IMR-90 (cell line): ENCODE data around the gene MNAT1. TPM values are rescaled to one million over a fixed set of nuclear protein-coding genes. Genes with fewer than 3 reads are reported as not detected.

ENCODE experiments used
- ATAC-seq: fragments of 200-7000 bp; cut with Tn5 transposase; 2 replicates; pipeline ENCODE4 v1.9.1; 2020; ENCODE audit warnings: low read depth, mild to moderate bottlenecking, moderate library complexity
- BruUV-seq: library from RNA; stranded (reverse); fragments of 400-500 nt; replicated peaks from 2 replicates; lab custom pipeline; 2021; lab: Mats Ljungman, UMichigan
- CTCF ChIA-PET: fragments of 300-600 bp; formaldehyde crosslinking; extraction: SDS; loops from one replicate; lab custom pipeline; 2021; ENCODE audit warnings: antibody characterized with exemption; lab: Yijun Ruan, JAX
- POLR2A ChIA-PET: fragments of 300-600 bp; sonication (Branson Sonifier 250); formaldehyde crosslinking; loops from one replicate; lab custom pipeline; 2022; ENCODE audit warnings: antibody characterized with exemption; ENCODE audit not compliant: unreplicated experiment; lab: Charles Lee
- DNase-seq: peaks from one replicate; pipeline ENCODE4 v3.0.0; 2013
- H2AFZ ChIP-seq: replicated peaks from 2 replicates; pipeline ENCODE3; 2013; ENCODE audit warnings: low read length, mild to moderate bottlenecking; ENCODE audit not compliant: poor library complexity
- H2AK5ac ChIP-seq: 2 replicates; pipeline ENCODE4 v1.6.1; 2013; ENCODE audit warnings: low read depth, low read length, inconsistent platforms
- H2AK9ac ChIP-seq: replicated peaks from 2 replicates; pipeline ENCODE3; 2013; ENCODE audit warnings: mild to moderate bottlenecking, low read depth, low read length, moderate library complexity; ENCODE audit not compliant: poor library complexity
- H2BK120ac ChIP-seq: 2 replicates; pipeline ENCODE4 v1.6.1; 2013; ENCODE audit warnings: low read depth, low read length, inconsistent platforms
- H2BK15ac ChIP-seq: 3 replicates; pipeline ENCODE4 v1.6.1; 2013; ENCODE audit warnings: low read depth, low read length, inconsistent platforms
- H2BK20ac ChIP-seq: 2 replicates; pipeline ENCODE4 v1.6.1; 2013; ENCODE audit warnings: low read depth, mild to moderate bottlenecking, inconsistent platforms, low read length, moderate library complexity
- H2BK5ac ChIP-seq: 2 replicates; pipeline ENCODE4 v1.6.1; 2013; ENCODE audit warnings: mild to moderate bottlenecking, low read depth, low read length, inconsistent platforms; ENCODE audit not compliant: poor library complexity, severe bottlenecking
- H3K14ac ChIP-seq: replicated peaks from 2 replicates; pipeline ENCODE4 v1.6.1; 2013; ENCODE audit warnings: low read depth, low read length, inconsistent platforms
- H3K18ac ChIP-seq: 2 replicates; pipeline ENCODE4 v1.6.1; 2013; ENCODE audit warnings: low read depth, low read length, control low read depth
- H3K23ac ChIP-seq: 2 replicates; pipeline ENCODE4 v1.6.1; 2013; ENCODE audit warnings: low read depth, low read length, inconsistent platforms
- H3K27ac ChIP-seq: 2 replicates; pipeline ENCODE4 v1.5.1; 2013; ENCODE audit warnings: mild to moderate bottlenecking, control low read depth, low read length; ENCODE audit not compliant: insufficient read depth
- H3K27me3 ChIP-seq: 2 replicates; pipeline ENCODE4 v1.6.1; 2013; ENCODE audit warnings: low read length; ENCODE audit not compliant: control insufficient read depth, insufficient read depth
- H3K36me3 ChIP-seq: 2 replicates; pipeline ENCODE4 v1.6.1; 2013; ENCODE audit warnings: low read length, mixed read lengths; ENCODE audit not compliant: control insufficient read depth, insufficient read depth
- H3K4ac ChIP-seq: 2 replicates; pipeline ENCODE4 v1.6.1; 2013; ENCODE audit warnings: low read depth, low read length, inconsistent platforms
- H3K4me1 ChIP-seq: 2 replicates; pipeline ENCODE4 v1.6.1; 2013; ENCODE audit warnings: low read length, mixed read lengths; ENCODE audit not compliant: control insufficient read depth, insufficient read depth
- H3K4me2 ChIP-seq: 2 replicates; pipeline ENCODE4 v1.6.1; 2013; ENCODE audit warnings: low read depth, mild to moderate bottlenecking, control low read depth, low read length, moderate library complexity
- H3K4me3 ChIP-seq: 2 replicates; pipeline ENCODE4 v1.5.1; 2013; ENCODE audit warnings: low read depth, mild to moderate bottlenecking, control low read depth, low read length, moderate library complexity; ENCODE audit not compliant: insufficient read depth
- H3K56ac ChIP-seq: 2 replicates; pipeline ENCODE4 v1.6.1; 2013; ENCODE audit warnings: low read length, inconsistent platforms; ENCODE audit not compliant: insufficient read depth; ENCODE audit errors: extremely low read depth
- H3K79me1 ChIP-seq, 2 experiments: 2 replicates each; pipeline ENCODE4 v1.6.1; 2013; ENCODE audit warnings: low read length in 2 of 2, inconsistent platforms in 1 of 2, low read depth in 1 of 2
- H3K9ac ChIP-seq: 2 replicates; pipeline ENCODE4 v1.6.1; 2013; ENCODE audit warnings: low read depth, low read length, control low read depth
- H3K9me1 ChIP-seq: 2 replicates; pipeline ENCODE4 v1.6.1; 2013; ENCODE audit warnings: low read length, inconsistent platforms; ENCODE audit not compliant: insufficient read depth
- H3K9me3 ChIP-seq: 2 replicates; pipeline ENCODE4 v1.6.1; 2013; ENCODE audit warnings: low read length; ENCODE audit not compliant: control insufficient read depth, insufficient read depth
- H4K20me1 ChIP-seq: 2 replicates; pipeline ENCODE4 v1.6.1; 2013; ENCODE audit warnings: low read length, inconsistent platforms; ENCODE audit not compliant: insufficient read depth
- H4K5ac ChIP-seq: 2 replicates; pipeline ENCODE4 v1.6.1; 2013; ENCODE audit warnings: mild to moderate bottlenecking, low read depth, low read length, control low read depth
- H4K8ac ChIP-seq, 2 experiments: 2 replicates each; pipeline ENCODE4 v1.6.1; 2013; ENCODE audit warnings: low read depth in 2 of 2, low read length in 2 of 2, control low read depth in 1 of 2, inconsistent platforms in 1 of 2
- H4K91ac ChIP-seq: 2 replicates; pipeline ENCODE4 v1.6.1; 2013; ENCODE audit warnings: low read depth, low read length, inconsistent platforms; ENCODE audit not compliant: insufficient read depth
- BHLHE40 ChIP-seq: fragments of 150-350 bp; IDR thresholded peaks from 2 replicates; pipeline ENCODE4 v1.6.1; 2016; ENCODE audit warnings: mild to moderate bottlenecking, low read depth, low read length
- CEBPB ChIP-seq: IDR thresholded peaks from 2 replicates; pipeline ENCODE4 v1.6.1; 2012; ENCODE audit warnings: low read depth, low read length, improper control_type of control experiment
- CHD1 ChIP-seq: IDR thresholded peaks from 2 replicates; pipeline ENCODE4 v1.6.1; 2012; ENCODE audit warnings: low read depth, low read length, improper control_type of control experiment
- CTCF ChIP-seq: conservative IDR thresholded peaks from 2 replicates; pipeline ENCODE4 v1.5.1; 2012; ENCODE audit warnings: mild to moderate bottlenecking, low read depth, low read length, improper control_type of control experiment
- FOS ChIP-seq: fragments of 150-350 bp; IDR thresholded peaks from 2 replicates; pipeline ENCODE4 v1.6.1; 2016; ENCODE audit warnings: low read depth, low read length
- MAFK ChIP-seq: IDR thresholded peaks from 2 replicates; pipeline ENCODE4 v1.6.1; 2012; ENCODE audit warnings: low read depth, low read length, improper control_type of control experiment
- MAZ ChIP-seq: IDR thresholded peaks from 2 replicates; pipeline ENCODE4 v1.6.1; 2012; ENCODE audit warnings: low read depth, mild to moderate bottlenecking, low read length, improper control_type of control experiment, moderate library complexity, borderline replicate concordance
- MXI1 ChIP-seq: IDR thresholded peaks from 2 replicates; pipeline ENCODE4 v1.6.1; 2012; ENCODE audit warnings: low read depth, mild to moderate bottlenecking, low read length, moderate library complexity, borderline replicate concordance
- NFE2L2 ChIP-seq: fragments of 150-350 bp; IDR thresholded peaks from 2 replicates; pipeline ENCODE4 v1.6.1; 2016; ENCODE audit warnings: low read depth, mild to moderate bottlenecking, low read length
- POLR2A ChIP-seq: IDR thresholded peaks from 2 replicates; pipeline ENCODE4 v1.6.1; 2012; ENCODE audit warnings: mild to moderate bottlenecking, low read depth, low read length
- RAD21 ChIP-seq: IDR thresholded peaks from 2 replicates; pipeline ENCODE4 v1.6.1; 2012; ENCODE audit warnings: low read length, improper control_type of control experiment
- RCOR1 ChIP-seq: IDR thresholded peaks from 2 replicates; pipeline ENCODE4 v1.6.1; 2012; ENCODE audit warnings: mild to moderate bottlenecking, low read length, improper control_type of control experiment; ENCODE audit not compliant: insufficient replicate concordance
- RFX5 ChIP-seq: IDR thresholded peaks from 2 replicates; pipeline ENCODE4 v1.8.0; 2012; ENCODE audit warnings: low read depth, mild to moderate bottlenecking, low read length, moderate library complexity
- SMC3 ChIP-seq: fragments of 150-350 bp; IDR thresholded peaks from 2 replicates; pipeline ENCODE4 v1.6.1; 2016; ENCODE audit warnings: low read depth, mild to moderate bottlenecking, antibody characterized with exemption, low read length, moderate library complexity
- USF2 ChIP-seq: fragments of 150-350 bp; IDR thresholded peaks from 2 replicates; pipeline ENCODE4 v1.6.1; 2017; ENCODE audit warnings: mild to moderate bottlenecking, antibody characterized with exemption, low read length, low read depth
- WGBS, 2 experiments: methylation state at CpG; one replicate each; pipeline versions ENCODE4 v1.1.5 to v1.1.7; 2013; ENCODE audit warnings: missing lambda C conversion rate in 2 of 2; ENCODE audit not compliant: insufficient read length in 1 of 2; ENCODE audit errors: extremely low coverage in 2 of 2; 5-methylcytosine and 5-hydroxymethylcytosine counted together
- dilution Hi-C: fragments of 300-500 bp; cut with HindIII; formaldehyde crosslinking; loops from one replicate; pipeline ENCODE4 v1.14.3; 2018; ENCODE audit warnings: low sequenced_read_pairs; ENCODE audit not compliant: unreplicated experiment
- in situ Hi-C: fragments of 300-500 bp; cut with MboI; formaldehyde crosslinking; loops from 3 replicates; pipeline ENCODE4 v1.14.3; 2019; ENCODE audit warnings: low sequenced_read_pairs, inconsistent platforms, mixed read lengths
- intact Hi-C: fragments of 100-400 bp; cut with micrococcal nuclease; formaldehyde crosslinking; loops from 2 replicates; pipeline ENCODE4 v1.10.0; 2022
- polyA plus RNA-seq, 3 experiments: library from polyadenylated mRNA; depleted of rRNA; stranded (reverse); fragments of >200 nt; gene quantifications; 2 replicates each; pipeline ENCODE4 v1.2.3, GENCODE V29; 2012; ENCODE audit warnings: low replicate concordance in 1 of 3
- total RNA-seq: library from RNA; depleted of rRNA; stranded (reverse); fragments of >200 nt; gene quantifications from 2 replicates; pipeline ENCODE4 v1.2.3, GENCODE V29; 2012
- TF ChIP-seq, protein P1 (sequence below): fragments of 150-350 bp; IDR thresholded peaks from 2 replicates; pipeline ENCODE4 v1.6.1; 2016; ENCODE audit warnings: low read depth, mild to moderate bottlenecking, low read length, moderate library complexity, borderline replicate concordance

MNAT1 gene
- total and polyA plus RNA-seq, 2 of the 4 experiments (the other 2 are of a cell fraction), result 48.2 to 53.0 TPM

DNA sequence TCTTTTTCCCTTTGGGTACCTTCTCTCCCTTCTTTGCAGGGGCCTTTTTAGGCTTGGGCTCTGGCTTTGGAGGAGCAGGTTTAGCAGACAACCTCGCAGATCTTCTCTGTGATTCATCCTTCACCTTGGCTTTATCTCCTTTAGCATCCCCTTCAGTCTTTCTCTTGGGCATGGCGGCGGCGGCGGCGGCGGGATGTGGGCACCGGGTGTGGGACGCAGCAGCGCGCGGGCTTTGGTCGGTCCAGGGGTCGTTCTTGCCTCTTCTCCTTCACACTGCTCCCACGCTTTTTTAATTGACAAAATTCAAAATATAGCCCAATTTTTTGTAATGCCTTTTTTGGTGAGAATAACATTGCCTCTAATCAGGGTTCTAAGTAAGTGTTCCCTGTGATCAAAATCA is 237.7 kb downstream of the MNAT1 start:
- TF ChIP-seq MAFK (no peak), BHLHE40 (no peak), RAD21 (no peak), MXI1 (no peak), USF2 (no peak), SMC3 (no peak), MAZ (no peak), CHD1 (no peak), RCOR1 (no peak), NFE2L2 (no peak), FOS (no peak), CEBPB (no peak), POLR2A (no peak), CTCF (no peak), RFX5 (no peak)
- TF ChIP-seq, protein P1, sequence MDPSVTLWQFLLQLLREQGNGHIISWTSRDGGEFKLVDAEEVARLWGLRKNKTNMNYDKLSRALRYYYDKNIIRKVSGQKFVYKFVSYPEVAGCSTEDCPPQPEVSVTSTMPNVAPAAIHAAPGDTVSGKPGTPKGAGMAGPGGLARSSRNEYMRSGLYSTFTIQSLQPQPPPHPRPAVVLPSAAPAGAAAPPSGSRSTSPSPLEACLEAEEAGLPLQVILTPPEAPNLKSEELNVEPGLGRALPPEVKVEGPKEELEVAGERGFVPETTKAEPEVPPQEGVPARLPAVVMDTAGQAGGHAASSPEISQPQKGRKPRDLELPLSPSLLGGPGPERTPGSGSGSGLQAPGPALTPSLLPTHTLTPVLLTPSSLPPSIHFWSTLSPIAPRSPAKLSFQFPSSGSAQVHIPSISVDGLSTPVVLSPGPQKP, result no peak
- Histone ChIP-seq H3K4me1 (peaks cover 3% of the 10 kb centered on the region; the same call in 1 of the 2 replicates), H2AK5ac (no peak overlapping the region), H3K56ac (no peak overlapping the region), H3K4ac (no peak overlapping the region), H3K23ac (no peak overlapping the region), H2AFZ (no peak overlapping the region), H3K4me2 (no peak overlapping the region), H3K18ac (no peak overlapping the region), H2BK120ac (no peak overlapping the region), H3K27ac (no peak overlapping the region), H3K27me3 (no peaks in the 10 kb centered on the region), H4K8ac (no peak overlapping the region), H3K9ac (no peak overlapping the region), H2BK20ac (no peak overlapping the region), H3K9me1 (0 out of 2 replicates have a peak, but pooled peaks cover 3% of the 10 kb centered on the region), H2BK5ac (no peak overlapping the region), H3K36me3 (peaks cover 10% of the 10 kb centered on the region), H2BK15ac (no peak overlapping the region), H4K5ac (no peak overlapping the region), H3K79me1 (peaks cover 10 to 19% of the 10 kb centered on the region in 2 experiments; a peak in 2 of 4 replicates), H2AK9ac (no peak overlapping the region), H3K4me3 (no peak overlapping the region), H3K9me3 (no peaks in the 10 kb centered on the region), H3K14ac (no peak overlapping the region), H4K20me1 (no peaks in the 10 kb centered on the region), H4K91ac (no peak overlapping the region)
- no TSS peak for BruUV-seq
- no CpG with 5 or more reads among the region's 15 CpGs for WGBS, 2 experiments
- ATAC-seq, result no peak
- in situ Hi-C loops (no loop called here), dilution Hi-C loops (no loop called here), intact Hi-C loops (no loop called here)
- no peak for DNase-seq
- CTCF ChIA-PET, result no interaction called here
- POLR2A ChIA-PET, result no interaction called here
